Neuron (in vitro differentiated cells): Measurements from ENCODE around the gene LRRC3B.

ENCODE experiments used
- H2AFZ ChIP-seq: one replicate; pipeline ENCODE4 v1.6.1; 2013; ENCODE audit warnings: low read depth, mild to moderate bottlenecking, inconsistent platforms, low read length, moderate library complexity
- H3K27me3 ChIP-seq: one replicate; pipeline ENCODE4 v1.6.1; 2013; ENCODE audit warnings: low read length; ENCODE audit not compliant: insufficient read depth
- H3K36me3 ChIP-seq: one replicate; pipeline ENCODE4 v1.6.1; 2013; ENCODE audit warnings: low read length; ENCODE audit not compliant: insufficient read depth
- H3K4me1 ChIP-seq: one replicate; pipeline ENCODE4 v1.6.1; 2013; ENCODE audit warnings: low read length; ENCODE audit not compliant: insufficient read depth
- H3K4me3 ChIP-seq: 2 replicates; pipeline ENCODE4 v1.5.1; 2013; ENCODE audit warnings: mild to moderate bottlenecking, low read length, moderate library complexity
- H3K9me3 ChIP-seq: one replicate; pipeline ENCODE4 v1.6.1; 2013; ENCODE audit warnings: low read length

LRRC3B gene

DNA sequence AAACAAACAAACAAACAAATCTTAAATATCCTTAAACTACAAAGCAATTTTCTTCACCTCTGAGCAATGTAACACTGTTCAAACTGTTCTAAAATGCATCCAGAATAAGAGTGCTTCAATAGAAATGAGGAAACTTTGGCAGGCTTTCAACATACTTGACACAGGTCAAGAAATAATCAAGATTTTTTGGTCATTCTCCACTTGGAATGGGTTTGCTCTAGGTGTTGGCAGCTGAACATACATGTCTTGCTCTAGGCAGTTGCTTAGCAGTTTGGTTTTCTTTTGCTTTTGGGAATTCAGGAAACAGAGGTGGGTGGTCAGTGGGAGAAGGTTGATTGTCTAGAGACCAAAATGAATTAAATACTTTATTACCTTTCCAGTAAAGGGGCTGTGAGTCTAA is 1.4 kb upstream of the LRRC3B start:
- peaks cover 52% of the 10 kb centered on the region for H3K27me3 ChIP-seq
- H2AFZ ChIP-seq: no peak overlapping the region
- H3K9me3 ChIP-seq: no peaks in the 10 kb centered on the region
- H3K4me3 ChIP-seq: no peak overlapping the region
- H3K4me1 ChIP-seq: peaks cover 12% of the 10 kb centered on the region
- no peaks in the 10 kb centered on the region for H3K36me3 ChIP-seq

DNA sequence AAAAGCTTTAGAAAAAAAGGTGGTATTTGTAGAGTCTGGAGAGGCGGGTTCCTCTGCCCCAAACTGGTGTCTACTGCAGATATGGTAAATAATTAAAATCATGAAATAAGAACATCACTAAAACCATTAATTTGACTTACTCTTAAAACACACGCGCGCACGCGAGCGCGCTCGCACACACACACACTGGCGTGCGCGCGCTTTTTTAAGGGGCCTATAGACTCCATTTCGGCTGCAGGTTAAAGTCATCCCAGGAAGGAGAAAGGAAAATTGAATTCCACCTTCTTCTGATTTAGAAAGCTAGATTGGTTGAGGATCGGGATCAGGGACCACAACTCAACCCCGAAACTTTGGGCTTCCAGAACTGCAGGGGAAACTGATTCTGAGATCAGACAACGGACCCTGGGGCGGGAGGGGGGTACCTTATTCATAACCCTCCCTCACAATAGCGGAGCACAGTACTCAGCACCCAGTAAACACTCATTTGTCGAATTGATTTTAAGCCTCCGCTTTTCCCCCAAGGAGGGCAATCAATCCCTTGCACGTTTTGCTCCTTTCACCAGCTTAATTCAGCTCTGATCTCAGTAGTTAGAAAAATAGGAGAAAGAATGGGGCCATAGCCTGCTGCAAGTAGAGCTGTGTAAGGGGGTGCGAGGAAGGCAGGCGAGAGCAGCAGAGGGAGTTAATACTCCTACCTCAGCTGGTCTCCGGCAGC is 509 bp upstream of the LRRC3B start:
- Histone ChIP-seq H3K9me3 (no peaks in the 10 kb centered on the region), H3K36me3 (no peaks in the 10 kb centered on the region), H3K4me3 (peak overlapping the region; percentile 39), H3K27me3 (peaks cover 54% of the 10 kb centered on the region), H2AFZ (peak overlapping the region; percentile 50), H3K4me1 (peaks cover 12% of the 10 kb centered on the region)

DNA sequence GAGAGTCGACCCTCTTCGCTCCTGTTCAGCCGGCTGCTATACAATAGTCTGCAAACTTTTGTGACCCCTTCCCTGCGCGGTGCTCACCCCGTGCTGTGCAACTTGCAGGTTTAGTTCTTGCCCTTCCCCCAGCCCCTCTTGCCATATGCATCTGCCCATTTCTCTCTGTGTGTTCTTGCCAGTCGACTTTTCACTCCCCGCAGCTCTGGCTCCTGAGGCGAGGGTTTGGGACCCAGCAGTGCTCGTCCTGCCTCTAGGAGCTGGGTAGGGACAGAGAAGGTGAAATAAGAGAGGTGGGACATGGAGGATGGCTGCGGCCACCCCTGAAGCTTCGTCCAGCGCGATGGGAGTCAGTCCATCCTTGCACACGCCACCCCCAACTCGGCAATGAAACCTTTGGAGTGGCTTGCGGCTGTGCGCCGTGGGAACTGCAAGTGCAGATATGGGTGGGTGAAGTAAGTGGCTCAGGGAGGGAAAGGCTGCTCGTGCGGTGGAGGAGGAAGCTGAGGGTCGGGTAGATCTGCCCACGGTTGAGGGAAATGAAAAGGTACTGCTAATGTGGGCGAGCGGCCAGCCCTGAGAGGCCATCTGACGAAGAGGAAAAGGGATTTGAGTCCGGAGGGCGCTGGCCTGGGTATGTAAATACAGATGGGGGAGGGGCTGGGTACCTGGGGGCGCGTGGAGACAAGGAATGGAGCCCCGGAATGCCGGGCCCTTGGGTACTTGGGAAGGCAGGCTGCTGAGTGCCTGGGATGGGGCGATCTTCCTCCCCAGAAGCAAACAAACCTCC is 1.0 kb downstream of the LRRC3B start:
- peak overlapping the region; percentile 50 for H2AFZ ChIP-seq
- peaks cover 54% of the 10 kb centered on the region for H3K27me3 ChIP-seq
- no peak overlapping the region for H3K4me3 ChIP-seq
- no peaks in the 10 kb centered on the region for H3K9me3 ChIP-seq
- H3K4me1 ChIP-seq: peaks cover 12% of the 10 kb centered on the region
- no peaks in the 10 kb centered on the region for H3K36me3 ChIP-seq

DNA sequence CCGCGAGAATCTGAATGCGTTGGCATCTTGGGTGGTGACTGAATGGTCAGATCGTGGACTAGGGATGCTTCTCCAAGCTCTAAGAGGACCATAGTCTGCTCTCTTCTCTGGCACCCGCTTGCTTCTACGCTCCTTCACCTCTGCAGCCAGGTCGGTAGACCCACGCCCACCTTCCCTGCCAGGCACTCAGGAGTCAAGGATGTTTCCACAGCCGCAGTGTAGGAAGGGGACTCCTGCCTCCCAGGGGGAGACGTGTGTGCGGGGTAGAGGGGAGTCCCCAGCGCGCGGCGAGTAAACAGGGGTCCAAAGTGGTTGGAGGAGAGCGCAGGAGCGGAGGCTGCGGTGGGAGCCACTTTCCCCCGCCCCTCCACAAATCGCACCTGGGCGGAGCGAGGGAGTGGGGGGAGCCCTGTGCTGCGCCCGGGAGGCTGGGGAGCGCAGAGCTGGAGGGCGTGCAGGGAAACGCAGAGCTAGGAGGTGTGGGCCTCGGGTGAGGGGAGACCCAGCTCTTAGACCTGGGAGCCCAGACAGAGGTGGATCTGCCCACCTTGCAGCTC is 1.7 kb downstream of the LRRC3B start:
- Histone ChIP-seq H3K4me1 (peaks cover 12% of the 10 kb centered on the region), H3K9me3 (no peaks in the 10 kb centered on the region), H3K36me3 (no peaks in the 10 kb centered on the region), H3K27me3 (peaks cover 54% of the 10 kb centered on the region), H2AFZ (no peak overlapping the region), H3K4me3 (no peak overlapping the region)

DNA sequence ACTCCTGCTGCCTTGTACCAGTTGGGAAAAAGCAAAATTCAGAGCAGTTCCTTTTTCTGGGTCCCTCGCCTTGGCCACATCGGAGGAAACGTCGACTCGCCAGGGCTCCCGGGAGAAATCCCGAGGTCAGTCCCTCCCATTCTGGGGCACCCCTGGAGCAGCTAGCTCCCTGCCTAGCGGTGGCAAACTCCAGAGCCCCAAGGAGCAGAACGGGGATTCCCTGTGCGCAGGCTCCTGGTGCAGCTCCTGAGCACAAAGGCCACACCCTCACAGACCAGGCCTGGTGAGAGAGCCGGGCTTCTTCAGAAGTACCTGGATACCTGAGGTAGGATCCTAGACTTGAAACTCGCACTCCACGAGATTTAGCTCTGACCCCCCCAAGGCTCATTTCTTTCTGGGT is 2.6 kb downstream of the LRRC3B start:
- Histone ChIP-seq H3K27me3 (peaks cover 54% of the 10 kb centered on the region), H3K36me3 (no peaks in the 10 kb centered on the region), H3K4me1 (peaks cover 12% of the 10 kb centered on the region), H2AFZ (no peak overlapping the region), H3K4me3 (no peak overlapping the region), H3K9me3 (no peaks in the 10 kb centered on the region)

GRCh38 chr3:26627080-26627479 is 4.5 kb downstream of the LRRC3B start:
- H3K4me3 ChIP-seq: no peak overlapping the region
- peaks cover 42% of the 10 kb centered on the region for H3K27me3 ChIP-seq
- H2AFZ ChIP-seq: no peak overlapping the region
- no peaks in the 10 kb centered on the region for H3K9me3 ChIP-seq
- H3K36me3 ChIP-seq: no peaks in the 10 kb centered on the region
- H3K4me1 ChIP-seq: peaks cover 8% of the 10 kb centered on the region

DNA sequence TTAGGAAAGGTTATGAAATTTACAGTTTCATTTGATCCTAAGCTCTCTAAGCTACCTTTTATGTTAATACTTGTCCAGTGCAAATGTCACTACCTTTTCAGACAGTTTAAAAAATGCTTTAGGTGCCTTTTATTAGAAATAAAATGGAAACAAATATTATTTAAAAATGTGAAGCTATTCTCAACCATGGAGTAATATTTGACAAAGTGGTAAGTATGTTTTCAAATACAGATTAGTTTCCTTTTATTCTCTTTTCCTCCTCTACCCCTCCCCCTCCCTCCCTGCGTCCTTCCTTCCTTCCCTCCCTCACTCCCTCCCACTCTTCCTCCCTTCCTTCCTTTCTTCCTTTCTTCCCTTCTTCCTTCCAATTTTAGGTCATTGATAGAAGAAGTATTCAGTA is 6.3 kb downstream of the LRRC3B start:
- H3K9me3 ChIP-seq: no peaks in the 10 kb centered on the region
- peaks cover 24% of the 10 kb centered on the region for H3K27me3 ChIP-seq
- H3K4me3 ChIP-seq: no peak overlapping the region
- H3K36me3 ChIP-seq: no peaks in the 10 kb centered on the region
- H3K4me1 ChIP-seq: no peaks in the 10 kb centered on the region
- no peak overlapping the region for H2AFZ ChIP-seq

DNA sequence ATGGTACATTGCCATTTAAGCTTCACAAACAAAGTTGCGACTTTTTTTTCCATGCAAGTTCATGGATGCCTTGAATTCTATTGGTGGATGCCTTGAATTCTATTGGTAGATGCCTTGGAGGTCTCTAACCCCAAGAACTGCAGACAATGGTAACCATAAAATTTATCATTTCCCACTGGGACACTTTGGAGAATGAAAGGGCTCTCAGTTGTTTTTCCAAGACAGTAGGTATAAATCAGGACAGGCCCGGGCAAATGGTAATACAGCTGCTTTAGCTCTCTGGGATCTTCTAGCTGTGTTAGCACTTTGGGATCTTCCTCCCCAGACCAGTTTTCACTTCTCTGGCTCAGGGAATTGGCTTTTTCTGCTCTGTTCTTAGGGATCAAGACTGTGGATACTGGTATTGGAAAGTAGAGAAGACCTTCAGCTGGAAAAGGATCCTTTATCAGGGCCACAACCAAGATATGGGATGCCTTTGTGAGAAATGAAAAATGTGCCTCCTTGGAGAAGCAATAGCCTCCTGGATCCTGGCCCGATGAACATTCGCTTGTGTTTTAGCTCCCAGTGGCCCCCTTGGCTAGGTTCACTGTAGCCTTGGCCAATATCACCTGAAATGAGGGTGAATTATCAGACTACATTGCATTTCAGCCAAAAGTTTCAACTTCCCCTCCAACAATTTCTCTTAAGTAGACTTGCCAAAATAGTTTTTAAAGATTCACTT is 8.3 kb downstream of the LRRC3B start:
- no peaks in the 10 kb centered on the region for H3K9me3 ChIP-seq
- no peak overlapping the region for H2AFZ ChIP-seq
- peaks cover 5% of the 10 kb centered on the region for H3K27me3 ChIP-seq
- no peaks in the 10 kb centered on the region for H3K4me1 ChIP-seq
- no peak overlapping the region for H3K4me3 ChIP-seq
- H3K36me3 ChIP-seq: no peaks in the 10 kb centered on the region

- no peaks in the 10 kb centered on the region for H3K9me3 ChIP-seq
- H3K4me3 ChIP-seq: no peak overlapping the region
- peaks cover under 1% of the 10 kb centered on the region for H3K27me3 ChIP-seq
- no peaks in the 10 kb centered on the region for H3K4me1 ChIP-seq
- no peak overlapping the region for H2AFZ ChIP-seq
- no peaks in the 10 kb centered on the region for H3K36me3 ChIP-seq
Measured at GRCh38 chr3:26631390-26631738, 8.8 kb downstream of the LRRC3B start.

GRCh38 chr3:26634601-26635000 is 12.0 kb downstream of the LRRC3B start:
- H3K9me3 ChIP-seq: no peaks in the 10 kb centered on the region
- no peak overlapping the region for H2AFZ ChIP-seq
- H3K4me1 ChIP-seq: no peaks in the 10 kb centered on the region
- no peak overlapping the region for H3K4me3 ChIP-seq
- no peaks in the 10 kb centered on the region for H3K27me3 ChIP-seq
- no peaks in the 10 kb centered on the region for H3K36me3 ChIP-seq

DNA sequence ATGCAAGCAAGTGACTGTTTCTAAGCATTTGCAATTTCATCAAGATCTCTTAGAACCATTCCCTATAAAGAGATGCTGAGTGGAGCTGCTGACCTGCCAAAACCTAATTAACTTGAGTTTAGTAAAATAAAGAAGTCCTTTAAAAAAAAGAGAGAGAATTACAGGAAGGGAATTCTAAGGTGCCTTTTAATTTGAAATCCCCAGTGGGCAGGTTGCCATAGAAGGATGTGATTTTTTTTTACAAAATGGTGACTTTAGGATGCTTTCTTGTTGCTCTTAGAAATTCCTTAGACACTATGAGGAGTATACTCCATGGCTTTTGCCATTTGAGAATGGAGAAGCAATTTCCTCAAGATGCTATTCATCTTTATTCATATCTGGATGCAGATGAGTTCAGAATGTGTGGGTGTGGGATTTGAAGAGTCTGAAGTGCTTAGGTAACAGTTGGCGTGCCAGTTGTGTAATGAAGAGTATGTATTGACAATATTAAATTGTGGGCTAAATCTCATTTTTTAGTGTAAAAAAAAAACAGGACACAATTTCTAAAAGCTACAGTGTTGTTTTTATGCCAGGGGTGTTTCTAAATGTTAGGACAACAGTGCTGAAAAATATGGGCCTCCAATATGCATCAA is 13.6 kb downstream of the LRRC3B start:
- H3K27me3 ChIP-seq: no peaks in the 10 kb centered on the region
- no peaks in the 10 kb centered on the region for H3K9me3 ChIP-seq
- H3K36me3 ChIP-seq: no peaks in the 10 kb centered on the region
- no peak overlapping the region for H2AFZ ChIP-seq
- no peak overlapping the region for H3K4me3 ChIP-seq
- no peaks in the 10 kb centered on the region for H3K4me1 ChIP-seq

- Histone ChIP-seq H3K27me3 (no peaks in the 10 kb centered on the region), H2AFZ (no peak overlapping the region), H3K36me3 (no peaks in the 10 kb centered on the region), H3K9me3 (no peaks in the 10 kb centered on the region), H3K4me1 (no peaks in the 10 kb centered on the region), H3K4me3 (no peak overlapping the region)
Measured at GRCh38 chr3:26637698-26638097, 15.1 kb downstream of the LRRC3B start.

DNA sequence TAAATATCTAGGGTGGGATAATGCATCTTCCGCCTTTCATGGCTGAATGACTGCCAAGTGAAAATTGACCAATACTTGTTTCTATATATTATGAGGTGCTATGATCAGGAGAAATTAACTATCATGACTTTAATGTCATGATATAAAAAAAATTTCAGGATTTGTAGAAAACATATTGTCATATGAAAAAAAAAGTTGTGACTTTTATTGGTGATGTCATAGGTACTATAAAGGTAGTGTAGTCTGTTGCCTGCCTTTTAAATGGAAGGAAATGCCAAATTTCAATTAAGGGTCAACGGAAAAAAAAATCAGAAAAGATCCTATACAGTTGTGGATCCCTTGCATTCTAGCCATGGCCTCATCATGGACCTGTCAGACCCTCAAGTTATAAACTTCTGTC is 15.5 kb downstream of the LRRC3B start:
- H3K27me3 ChIP-seq: no peaks in the 10 kb centered on the region

More for the DNA sequence above, 15.5 kb downstream of the LRRC3B start:
- no peak overlapping the region for H3K4me3 ChIP-seq
- H2AFZ ChIP-seq: no peak overlapping the region
- no peaks in the 10 kb centered on the region for H3K4me1 ChIP-seq
- H3K9me3 ChIP-seq: no peaks in the 10 kb centered on the region
- H3K36me3 ChIP-seq: no peaks in the 10 kb centered on the region
